HG02642 (cell line): Measurements from ENCODE around the gene EXD1.
"Not testable (repeated sequence)": the region's sequence is repeated elsewhere in the genome, so short reads cannot be mapped to it uniquely, and the experiment has no call there.

Experiments used
- ATAC-seq: cut with Tn5 transposase; IDR thresholded peaks from one replicate; pipeline ENCODE4 v1.9.1; 2021; ENCODE audit warnings: mild to moderate bottlenecking; ENCODE audit not compliant: unreplicated experiment, poor library complexity

EXD1 gene

GRCh38 chr15:41153733-41154132 lies 76.8 kb downstream of the EXD1 start:
- no peak for ATAC-seq

GRCh38 chr15:41151451-41152005 lies 79.0 kb downstream of the EXD1 start:
- ATAC-seq, result no peak

- ATAC-seq, result no peak
Observed at GRCh38 chr15:41150279-41150678, 80.3 kb downstream of the EXD1 start.

- ATAC-seq, result no peak
Observed at GRCh38 chr15:41148065-41148464, 82.5 kb downstream of the EXD1 start.

GRCh38 chr15:41139619-41140018 lies 90.9 kb downstream of the EXD1 start:
- no peak for ATAC-seq

GRCh38 chr15:41139112-41139511 lies 91.4 kb downstream of the EXD1 start:
- not testable (repeated sequence) for ATAC-seq

GRCh38 chr15:41135580-41135979 lies 95.0 kb downstream of the EXD1 start:
- ATAC-seq, result not testable (repeated sequence)

GRCh38 chr15:41133454-41133853 lies 97.1 kb downstream of the EXD1 start:
- no peak for ATAC-seq
